Osteocyte (in vitro differentiated cells): ENCODE measurements around the gene HMGA1. TPM values are rescaled to one million over a fixed set of nuclear protein-coding genes. Genes with fewer than 3 reads are reported as not detected.

ENCODE experiments used
- DNase-seq: peaks from one replicate; pipeline ENCODE4 v3.0.0; 2021; ENCODE audit warnings: mixed read lengths; ENCODE audit not compliant: unreplicated experiment; ENCODE audit errors: extremely low spot score
- H3K27ac Mint-ChIP-seq: one replicate; pipeline ENCODE4 v1.8.0; 2021; ENCODE audit warnings: mild to moderate bottlenecking, mixed read lengths; ENCODE audit not compliant: unreplicated experiment
- H3K27me3 Mint-ChIP-seq: one replicate; pipeline ENCODE4 v1.8.0; 2021; ENCODE audit warnings: mixed read lengths; ENCODE audit not compliant: unreplicated experiment
- H3K36me3 Mint-ChIP-seq: one replicate; pipeline ENCODE4 v1.8.0; 2021; ENCODE audit warnings: mixed read lengths; ENCODE audit not compliant: unreplicated experiment
- H3K4me1 Mint-ChIP-seq: one replicate; pipeline ENCODE4 v1.8.0; 2021; ENCODE audit warnings: mixed read lengths; ENCODE audit not compliant: unreplicated experiment
- H3K4me3 Mint-ChIP-seq: one replicate; pipeline ENCODE4 v1.8.0; 2021; ENCODE audit warnings: mild to moderate bottlenecking, moderate library complexity, mixed read lengths; ENCODE audit not compliant: unreplicated experiment
- H3K9me3 Mint-ChIP-seq: one replicate; pipeline ENCODE4 v1.8.0; 2021; ENCODE audit warnings: mixed read lengths; ENCODE audit not compliant: unreplicated experiment
- total RNA-seq: library from RNA; stranded (reverse); gene quantifications from 2 replicates; pipeline ENCODE4 v1.2.1, GENCODE V29; 2021
- TF ChIP-seq, protein P1 (sequence below): fragments of 200-600 bp; sonication (generic); IDR thresholded peaks from 2 replicates; pipeline ENCODE4 v1.5.0; 2021; ENCODE audit warnings: antibody characterized with exemption, mild to moderate bottlenecking, moderate library complexity

The HMGA1 gene
- total RNA-seq, 1 donor from 2014 or later, result 89.0 TPM

DNA sequence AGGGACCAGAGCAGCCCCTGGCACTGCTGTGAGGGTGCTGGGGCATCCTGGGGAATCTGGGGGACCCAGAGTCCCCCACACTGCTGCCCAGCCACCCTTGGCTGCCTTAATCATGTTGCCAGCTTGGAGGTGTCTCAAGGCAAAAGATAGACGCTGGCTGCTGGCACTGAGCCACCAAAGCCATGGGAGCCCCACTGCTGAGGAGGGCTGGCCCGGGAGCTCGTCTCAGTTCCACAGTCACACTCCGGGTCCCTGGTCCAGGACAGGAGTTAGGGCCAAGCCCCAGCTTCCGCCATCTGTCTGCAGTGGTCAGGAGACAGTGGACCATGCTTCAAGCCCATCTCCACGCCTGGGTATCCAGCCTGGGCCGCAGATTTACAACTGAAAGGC lies 41.0 kb upstream of the HMGA1 start:
- no peak overlapping the region for H3K4me3 Mint-ChIP-seq
- TF ChIP-seq, protein P1, sequence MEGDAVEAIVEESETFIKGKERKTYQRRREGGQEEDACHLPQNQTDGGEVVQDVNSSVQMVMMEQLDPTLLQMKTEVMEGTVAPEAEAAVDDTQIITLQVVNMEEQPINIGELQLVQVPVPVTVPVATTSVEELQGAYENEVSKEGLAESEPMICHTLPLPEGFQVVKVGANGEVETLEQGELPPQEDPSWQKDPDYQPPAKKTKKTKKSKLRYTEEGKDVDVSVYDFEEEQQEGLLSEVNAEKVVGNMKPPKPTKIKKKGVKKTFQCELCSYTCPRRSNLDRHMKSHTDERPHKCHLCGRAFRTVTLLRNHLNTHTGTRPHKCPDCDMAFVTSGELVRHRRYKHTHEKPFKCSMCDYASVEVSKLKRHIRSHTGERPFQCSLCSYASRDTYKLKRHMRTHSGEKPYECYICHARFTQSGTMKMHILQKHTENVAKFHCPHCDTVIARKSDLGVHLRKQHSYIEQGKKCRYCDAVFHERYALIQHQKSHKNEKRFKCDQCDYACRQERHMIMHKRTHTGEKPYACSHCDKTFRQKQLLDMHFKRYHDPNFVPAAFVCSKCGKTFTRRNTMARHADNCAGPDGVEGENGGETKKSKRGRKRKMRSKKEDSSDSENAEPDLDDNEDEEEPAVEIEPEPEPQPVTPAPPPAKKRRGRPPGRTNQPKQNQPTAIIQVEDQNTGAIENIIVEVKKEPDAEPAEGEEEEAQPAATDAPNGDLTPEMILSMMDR, result no peak
- H3K27me3 Mint-ChIP-seq, result no peaks in the 10 kb centered on the region
- no peak for DNase-seq
- peaks cover 3% of the 10 kb centered on the region for H3K4me1 Mint-ChIP-seq
- H3K27ac Mint-ChIP-seq, result no peak overlapping the region
- H3K36me3 Mint-ChIP-seq, result no peaks in the 10 kb centered on the region
- H3K9me3 Mint-ChIP-seq, result no peaks in the 10 kb centered on the region

DNA sequence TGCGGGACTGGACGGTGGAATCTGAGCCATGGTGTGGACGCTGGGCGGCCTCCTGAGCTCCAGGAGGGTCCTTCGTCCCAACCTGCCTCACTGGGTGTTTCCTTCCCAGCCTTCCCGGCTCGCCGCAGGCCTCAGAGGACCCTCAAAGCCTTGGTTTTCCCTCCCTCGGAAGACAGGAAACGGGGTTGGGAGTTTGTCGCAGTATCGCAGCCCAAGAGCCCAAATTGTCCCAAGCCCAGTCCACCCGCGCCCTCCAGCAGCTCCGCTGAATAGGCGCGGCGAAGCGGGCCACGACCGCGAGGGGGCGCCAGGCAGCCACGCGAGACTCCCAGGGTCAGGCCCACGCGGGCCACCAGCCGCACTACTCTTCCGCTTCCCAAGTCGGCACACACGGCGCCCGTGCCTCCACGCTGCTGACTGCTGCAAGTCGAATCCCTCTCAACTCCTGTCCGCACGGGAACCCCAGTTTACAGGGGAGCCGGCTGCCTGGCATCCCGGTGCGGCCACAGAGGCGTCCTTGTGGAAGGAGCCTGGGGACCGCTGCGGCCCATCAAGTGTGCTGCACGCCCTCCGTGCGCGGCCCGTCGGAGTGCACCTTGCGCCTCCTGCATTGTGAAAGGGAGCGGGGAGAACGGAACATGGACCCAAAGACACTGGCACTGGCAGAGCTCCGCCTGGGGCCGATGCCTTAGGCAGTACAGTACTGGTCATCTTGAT lies 40.4 kb upstream of the HMGA1 start:
- no peak overlapping the region for H3K27ac Mint-ChIP-seq
- peaks cover 3% of the 10 kb centered on the region for H3K4me1 Mint-ChIP-seq
- no peaks in the 10 kb centered on the region for H3K36me3 Mint-ChIP-seq
- no peaks in the 10 kb centered on the region for H3K9me3 Mint-ChIP-seq
- peak; percentile 93 for DNase-seq
- TF ChIP-seq, protein P1, result peak; percentile 98
- H3K27me3 Mint-ChIP-seq, result no peaks in the 10 kb centered on the region
- peak overlapping the region; percentile 52 for H3K4me3 Mint-ChIP-seq

DNA sequence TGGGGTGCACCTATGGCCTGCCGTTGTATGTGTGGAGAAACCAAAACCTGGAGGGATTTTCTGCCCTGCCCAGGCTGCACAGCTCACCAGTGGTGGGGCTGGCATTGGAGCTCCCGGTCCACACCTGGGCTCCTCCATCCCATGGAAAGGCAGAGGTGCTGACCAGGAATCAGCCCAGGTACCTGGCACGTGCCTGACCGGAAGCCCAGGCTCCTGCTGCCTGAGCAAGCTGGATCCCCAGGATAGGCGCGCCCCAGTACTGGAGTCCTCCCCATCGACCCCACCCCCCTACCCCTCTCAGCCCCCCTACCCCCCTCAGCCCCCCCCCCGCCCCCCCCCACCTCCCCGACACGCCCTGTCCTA lies 39.9 kb upstream of the HMGA1 start:
- H3K27me3 Mint-ChIP-seq, result no peaks in the 10 kb centered on the region
- TF ChIP-seq, protein P1, result no peak
- H3K36me3 Mint-ChIP-seq, result no peaks in the 10 kb centered on the region
- DNase-seq, result no peak
- no peak overlapping the region for H3K4me3 Mint-ChIP-seq
- H3K4me1 Mint-ChIP-seq, result peaks cover 3% of the 10 kb centered on the region
- no peak overlapping the region for H3K27ac Mint-ChIP-seq
- no peaks in the 10 kb centered on the region for H3K9me3 Mint-ChIP-seq

DNA sequence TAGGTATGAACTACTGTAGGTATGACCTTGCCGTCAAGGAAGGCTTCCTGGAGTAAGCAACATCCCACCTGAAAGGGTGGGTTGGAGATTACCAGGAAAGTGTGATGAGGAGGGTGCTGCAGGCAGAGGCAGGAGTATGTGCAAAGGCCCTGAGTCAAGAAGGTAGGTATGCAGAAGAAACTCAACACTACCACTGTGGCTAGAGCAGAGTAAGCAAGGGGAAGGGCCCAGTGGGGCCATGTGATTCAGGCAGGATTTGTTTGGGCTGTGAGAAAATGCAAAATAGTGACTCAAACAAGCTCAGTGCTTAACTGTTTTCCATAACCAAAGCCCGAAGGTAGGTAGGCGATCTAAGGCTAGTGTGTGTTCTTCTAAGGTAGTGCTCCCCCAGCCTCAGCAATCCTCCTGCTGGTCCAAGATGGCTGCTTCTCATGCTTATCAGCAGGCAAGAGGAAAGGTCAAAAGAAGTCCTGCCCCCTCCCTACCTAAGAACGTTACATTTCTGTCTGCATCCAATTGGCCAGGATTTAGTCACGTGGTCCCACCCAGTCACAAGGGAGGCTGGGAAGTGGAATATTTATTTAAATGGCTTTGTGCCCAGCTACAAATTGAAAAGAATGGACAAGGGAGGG lies 36.2 kb upstream of the HMGA1 start:
- Mint-ChIP-seq H3K27ac (no peak overlapping the region), H3K4me1 (peaks cover 3% of the 10 kb centered on the region), H3K27me3 (no peaks in the 10 kb centered on the region), H3K9me3 (no peaks in the 10 kb centered on the region), H3K36me3 (no peaks in the 10 kb centered on the region), H3K4me3 (no peak overlapping the region)
- DNase-seq, result no peak
- TF ChIP-seq, protein P1, result no peak

DNA sequence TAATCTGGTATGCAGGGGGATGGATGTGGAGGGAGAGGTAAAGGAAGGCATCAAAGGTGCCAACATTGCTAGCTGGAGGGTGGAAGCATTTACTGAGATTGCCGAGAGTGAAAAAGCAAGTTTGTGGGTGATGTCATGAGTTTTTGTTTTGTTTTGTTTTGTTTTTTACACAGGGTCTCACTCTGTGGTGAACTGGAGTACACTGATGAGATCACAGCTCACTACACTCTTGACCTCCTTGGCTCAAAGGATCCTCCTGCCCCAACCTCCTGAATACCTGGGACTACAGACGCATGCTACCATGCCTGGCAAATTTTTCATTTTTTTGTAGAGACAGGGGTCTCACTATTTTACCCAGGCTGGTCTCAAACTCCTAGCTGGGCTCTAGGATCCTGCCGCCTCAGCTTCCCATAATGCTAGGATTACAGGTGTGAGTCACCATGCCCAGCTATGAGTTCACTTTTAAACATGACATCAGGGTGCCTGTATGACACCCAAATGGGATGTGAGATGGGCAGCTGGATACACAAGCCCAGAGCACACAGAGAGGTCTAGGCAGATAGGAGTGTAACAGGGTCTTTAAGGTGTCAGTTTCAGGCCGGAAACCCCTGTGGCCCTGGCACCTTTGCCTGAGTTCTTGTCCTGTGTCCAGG lies 35.1 kb upstream of the HMGA1 start:
- TF ChIP-seq, protein P1, result no peak
- no peak for DNase-seq
- Mint-ChIP-seq H3K36me3 (no peaks in the 10 kb centered on the region), H3K4me3 (no peak overlapping the region), H3K27me3 (no peaks in the 10 kb centered on the region), H3K9me3 (no peaks in the 10 kb centered on the region), H3K4me1 (no peaks in the 10 kb centered on the region), H3K27ac (no peak overlapping the region)
